Neural progenitor cell (in vitro differentiated cells): Measurements from ENCODE around the gene GP2. TPM values are rescaled to one million over a fixed set of nuclear protein-coding genes. Genes with fewer than 3 reads are reported as not detected.

Experiments
- DNase-seq: peaks from one replicate; pipeline ENCODE4 v3.0.0-alpha.2; 2016; ENCODE audit warnings: low spot score
- H2AFZ ChIP-seq: fragments of 200-600 bp; sonication (generic); replicated peaks from 2 replicates; pipeline ENCODE4 v1.6.1; 2016; ENCODE audit warnings: antibody characterized with exemption
- H3F3A ChIP-seq: fragments of 200-600 bp; sonication (generic); 2 replicates; pipeline ENCODE4 v1.6.1; 2016; ENCODE audit warnings: antibody characterized with exemption, low read depth
- H3K27ac ChIP-seq: fragments of 200-600 bp; sonication (generic); 2 replicates; pipeline ENCODE4 v1.5.1; 2016; ENCODE audit warnings: mild to moderate bottlenecking
- H3K27me3 ChIP-seq: fragments of 200-600 bp; sonication (generic); 2 replicates; pipeline ENCODE4 v1.6.1; 2016; ENCODE audit warnings: mild to moderate bottlenecking, moderate library complexity
- H3K36me3 ChIP-seq: fragments of 200-600 bp; sonication (generic); 2 replicates; pipeline ENCODE4 v1.5.1; 2016
- H3K4me1 ChIP-seq: fragments of 200-600 bp; sonication (generic); 2 replicates; pipeline ENCODE4 v1.6.1; 2016; ENCODE audit warnings: mixed run types
- H3K4me2 ChIP-seq: fragments of 200-600 bp; sonication (generic); 2 replicates; pipeline ENCODE4 v1.6.1; 2016
- H3K4me3 ChIP-seq: fragments of 200-600 bp; sonication (generic); 2 replicates; pipeline ENCODE4 v1.5.1; 2016
- H3K79me2 ChIP-seq: fragments of 200-600 bp; sonication (generic); 2 replicates; pipeline ENCODE4 v1.6.1; 2016; ENCODE audit warnings: low read depth
- H3K9ac ChIP-seq: fragments of 200-600 bp; sonication (generic); 2 replicates; pipeline ENCODE4 v1.6.1; 2016
- H3K9me3 ChIP-seq: fragments of 200-600 bp; sonication (generic); 2 replicates; pipeline ENCODE4 v1.5.1; 2016; ENCODE audit warnings: low read depth
- H4K20me1 ChIP-seq: fragments of 200-600 bp; sonication (generic); 2 replicates; pipeline ENCODE4 v1.6.1; 2016; ENCODE audit warnings: low read depth
- H3K27ac Mint-ChIP-seq: 3 replicates; pipeline ENCODE4 v1.8.0; 2021; ENCODE audit warnings: mixed read lengths
- H3K27me3 Mint-ChIP-seq: 2 replicates; pipeline ENCODE4 v1.8.0; 2022; ENCODE audit warnings: low read depth, mild to moderate bottlenecking, inconsistent platforms, moderate library complexity, mixed read lengths; ENCODE audit not compliant: insufficient read depth
- H3K36me3 Mint-ChIP-seq: 3 replicates; pipeline ENCODE4 v1.8.0; 2021; ENCODE audit warnings: mixed read lengths
- H3K4me1 Mint-ChIP-seq: 3 replicates; pipeline ENCODE4 v1.8.0; 2021; ENCODE audit warnings: mixed read lengths
- H3K4me3 Mint-ChIP-seq: 3 replicates; pipeline ENCODE4 v1.8.0; 2021; ENCODE audit warnings: mild to moderate bottlenecking, moderate library complexity, mixed read lengths
- H3K9me3 Mint-ChIP-seq: 3 replicates; pipeline ENCODE4 v1.8.0; 2020; ENCODE audit warnings: mixed read lengths
- CTCF ChIP-seq: fragments of 200-600 bp; sonication (generic); IDR thresholded peaks from 2 replicates; pipeline ENCODE4 v1.5.1; 2017; ENCODE audit warnings: antibody characterized with exemption, mild to moderate bottlenecking
- EZH2 ChIP-seq: fragments of 200-600 bp; sonication (generic); IDR thresholded peaks from 2 replicates; pipeline ENCODE4 v1.6.1; 2017; ENCODE audit warnings: antibody characterized with exemption, mild to moderate bottlenecking, moderate library complexity
- EZH2phosphoT487 ChIP-seq: fragments of 200-600 bp; sonication (generic); IDR thresholded peaks from 2 replicates; pipeline ENCODE4 v1.6.1; 2017; ENCODE audit warnings: antibody characterized with exemption
- total RNA-seq: library from RNA; depleted of rRNA; stranded (reverse); fragments of >200 nt; gene quantifications from 2 replicates; pipeline ENCODE4 v1.2.3, GENCODE V29; 2015; ENCODE audit warnings: low replicate concordance

Gene GP2
- total RNA-seq, 1 donor from 2014 or later: not detected

DNA sequence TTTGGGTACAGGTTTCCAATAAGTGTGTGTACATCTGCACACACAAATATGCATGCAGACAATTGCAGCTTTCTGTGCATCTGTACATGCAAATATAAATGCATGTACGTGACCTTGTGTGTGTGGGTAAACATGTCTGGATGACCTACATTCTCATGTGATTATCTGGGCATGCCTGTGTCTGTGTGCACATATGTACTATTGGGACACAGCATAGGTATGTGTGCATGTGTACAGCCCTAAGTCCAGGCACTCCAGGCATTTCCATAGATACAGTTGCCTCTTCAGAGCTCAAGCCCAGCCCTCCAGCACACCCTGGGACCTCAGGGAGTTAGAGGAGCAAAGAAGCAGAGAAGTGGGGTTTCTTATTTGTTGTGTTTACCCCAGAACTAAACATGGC is 7.1 kb upstream of the GP2 start:
- H3K36me3 ChIP-seq: no peaks in the 10 kb centered on the region
- no peaks in the 10 kb centered on the region for H3K36me3 Mint-ChIP-seq
- H3K9ac ChIP-seq: no peak overlapping the region
- no peaks in the 10 kb centered on the region for H3K9me3 Mint-ChIP-seq
- H3K4me3 Mint-ChIP-seq: no peak overlapping the region
- no peak overlapping the region for H2AFZ ChIP-seq
- no peak for DNase-seq
- no peaks in the 10 kb centered on the region for H3K4me1 ChIP-seq
- H3K9me3 ChIP-seq: no peaks in the 10 kb centered on the region
- H3F3A ChIP-seq: no peaks in the 10 kb centered on the region
- H3K27ac Mint-ChIP-seq: no peak overlapping the region
- no peaks in the 10 kb centered on the region for H3K27me3 ChIP-seq
- no peak overlapping the region for H3K4me3 ChIP-seq
- no peak overlapping the region for H3K4me2 ChIP-seq
- H3K4me1 Mint-ChIP-seq: peaks cover 10% of the 10 kb centered on the region
- H3K79me2 ChIP-seq: no peaks in the 10 kb centered on the region
- H3K27me3 Mint-ChIP-seq: peaks cover 14% of the 10 kb centered on the region
- no peak for TF ChIP-seq EZH2
- no peak for TF ChIP-seq EZH2phosphoT487
- no peak for TF ChIP-seq CTCF
- H3K27ac ChIP-seq: no peak overlapping the region
- no peaks in the 10 kb centered on the region for H4K20me1 ChIP-seq

DNA sequence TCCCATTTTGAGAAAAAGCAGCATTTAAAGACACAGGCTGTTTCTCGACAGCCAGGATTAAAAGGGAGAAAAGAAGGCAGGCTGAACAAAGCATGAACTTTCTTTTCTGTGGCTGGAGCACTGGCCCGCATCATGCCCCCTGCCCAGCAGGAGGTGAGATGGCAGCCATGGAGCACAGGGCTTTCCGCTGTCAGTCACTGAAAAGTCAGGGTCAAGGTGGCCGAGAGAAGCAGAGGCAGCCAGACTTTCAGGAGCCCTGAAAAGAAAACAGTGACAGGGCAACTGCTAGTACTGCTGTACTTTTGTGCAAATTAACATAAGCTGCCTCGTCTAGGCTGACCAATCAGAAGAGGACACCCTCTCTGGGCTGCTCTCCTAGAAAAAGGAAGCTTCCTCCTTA is 5.8 kb upstream of the GP2 start:
- no peaks in the 10 kb centered on the region for H3K9me3 ChIP-seq
- H2AFZ ChIP-seq: no peak overlapping the region
- H3K4me1 ChIP-seq: no peaks in the 10 kb centered on the region
- H3K4me2 ChIP-seq: no peak overlapping the region
- H3K27me3 Mint-ChIP-seq: peaks cover 14% of the 10 kb centered on the region
- H3K36me3 ChIP-seq: no peaks in the 10 kb centered on the region
- H3K4me1 Mint-ChIP-seq: peaks cover 10% of the 10 kb centered on the region
- H3K79me2 ChIP-seq: no peaks in the 10 kb centered on the region
- H4K20me1 ChIP-seq: no peaks in the 10 kb centered on the region
- no peaks in the 10 kb centered on the region for H3F3A ChIP-seq
- no peaks in the 10 kb centered on the region for H3K9me3 Mint-ChIP-seq
- no peaks in the 10 kb centered on the region for H3K27me3 ChIP-seq
- no peak overlapping the region for H3K4me3 ChIP-seq
- H3K36me3 Mint-ChIP-seq: no peaks in the 10 kb centered on the region
- no peak overlapping the region for H3K9ac ChIP-seq
- DNase-seq: peak; percentile 3
- H3K27ac Mint-ChIP-seq: no peak overlapping the region
- no peak overlapping the region for H3K27ac ChIP-seq
- TF ChIP-seq EZH2phosphoT487 (no peak), EZH2 (no peak), CTCF (no peak)
- no peak overlapping the region for H3K4me3 Mint-ChIP-seq

GRCh38 chr16:20332411-20332810 is 5.1 kb upstream of the GP2 start:
- no peak overlapping the region for H3K9ac ChIP-seq
- no peaks in the 10 kb centered on the region for H3K27me3 ChIP-seq
- H3K4me1 ChIP-seq: no peaks in the 10 kb centered on the region
- Mint-ChIP-seq H3K9me3 (no peaks in the 10 kb centered on the region), H3K36me3 (no peaks in the 10 kb centered on the region), H3K4me3 (no peak overlapping the region), H3K27ac (no peak overlapping the region), H3K27me3 (peaks cover 12% of the 10 kb centered on the region), H3K4me1 (peaks cover 10% of the 10 kb centered on the region)
- no peaks in the 10 kb centered on the region for H3F3A ChIP-seq
- H3K27ac ChIP-seq: no peak overlapping the region
- H3K79me2 ChIP-seq: no peaks in the 10 kb centered on the region
- H3K4me3 ChIP-seq: no peak overlapping the region
- DNase-seq: no peak
- no peaks in the 10 kb centered on the region for H4K20me1 ChIP-seq
- H2AFZ ChIP-seq: no peak overlapping the region
- TF ChIP-seq EZH2 (no peak), EZH2phosphoT487 (no peak), CTCF (no peak)
- no peaks in the 10 kb centered on the region for H3K9me3 ChIP-seq
- no peak overlapping the region for H3K4me2 ChIP-seq
- H3K36me3 ChIP-seq: no peaks in the 10 kb centered on the region

GRCh38 chr16:20331635-20332034 is 4.3 kb upstream of the GP2 start:
- Mint-ChIP-seq H3K27ac (no peak overlapping the region), H3K9me3 (no peaks in the 10 kb centered on the region), H3K4me3 (no peak overlapping the region), H3K27me3 (peaks cover 12% of the 10 kb centered on the region), H3K4me1 (peaks cover 10% of the 10 kb centered on the region), H3K36me3 (no peaks in the 10 kb centered on the region)
- no peak overlapping the region for H2AFZ ChIP-seq
- H3K36me3 ChIP-seq: no peaks in the 10 kb centered on the region
- DNase-seq: no peak
- H4K20me1 ChIP-seq: no peaks in the 10 kb centered on the region
- no peak overlapping the region for H3K4me2 ChIP-seq
- H3K27me3 ChIP-seq: no peaks in the 10 kb centered on the region
- H3K4me3 ChIP-seq: no peak overlapping the region
- H3K9ac ChIP-seq: no peak overlapping the region
- H3K27ac ChIP-seq: no peak overlapping the region
- H3F3A ChIP-seq: no peaks in the 10 kb centered on the region
- H3K4me1 ChIP-seq: no peaks in the 10 kb centered on the region
- TF ChIP-seq CTCF (no peak), EZH2phosphoT487 (no peak), EZH2 (no peak)
- no peaks in the 10 kb centered on the region for H3K9me3 ChIP-seq
- H3K79me2 ChIP-seq: no peaks in the 10 kb centered on the region
